ENCODE measurements around the gene GP2.

DNA sequence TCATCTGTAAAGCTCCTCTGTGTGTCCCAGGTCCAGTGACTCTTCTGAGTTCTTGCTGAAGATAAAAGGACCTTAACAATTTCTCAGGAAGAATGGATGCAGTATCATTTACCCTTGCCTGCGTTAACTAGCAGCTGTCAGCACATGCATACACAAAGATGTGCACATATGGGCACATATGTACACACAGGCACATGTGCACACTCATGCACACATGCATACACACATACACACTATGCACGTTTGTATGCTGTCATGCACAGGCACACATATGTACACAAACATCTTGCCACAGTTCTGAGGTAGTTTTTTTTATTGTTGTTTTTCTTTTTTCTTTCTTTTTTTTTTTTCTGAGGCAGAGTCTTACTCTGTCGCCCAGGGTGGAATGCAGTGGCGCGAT, 24.9 kb downstream of the GP2 start:
- TF ChIP-seq CTCF (IDR thresholded peaks at IDR 0.05 in 8 of 11, conservative IDR thresholded peaks at IDR 0.05 in 3 of 11), result no peak
- TF ChIP-seq POLR2A (IDR thresholded peaks at IDR 0.05), result no peak
- TF ChIP-seq POLR2AphosphoS5 (IDR thresholded peaks at IDR 0.05), result no peak
